Activated gamma-delta T cell treated with anti-CD3 and anti-CD28 coated beads, Interleukin-2, amount 50 U/mL, for 16 hours (primary cell): ENCODE results near the gene JSRP1.

ENCODE experiments used
- DNase-seq: peaks from one replicate; pipeline ENCODE4 v3.0.0-alpha.2; 2020; ENCODE audit warnings: low read depth

Gene JSRP1

GRCh38 chr19:2216361-2217225, 39.6 kb downstream of the JSRP1 start:
- no peak for DNase-seq

- DNase-seq, result no peak
These were observed 40.9 kb downstream of the JSRP1 start for GRCh38 chr19:2215281-2215751.

DNA sequence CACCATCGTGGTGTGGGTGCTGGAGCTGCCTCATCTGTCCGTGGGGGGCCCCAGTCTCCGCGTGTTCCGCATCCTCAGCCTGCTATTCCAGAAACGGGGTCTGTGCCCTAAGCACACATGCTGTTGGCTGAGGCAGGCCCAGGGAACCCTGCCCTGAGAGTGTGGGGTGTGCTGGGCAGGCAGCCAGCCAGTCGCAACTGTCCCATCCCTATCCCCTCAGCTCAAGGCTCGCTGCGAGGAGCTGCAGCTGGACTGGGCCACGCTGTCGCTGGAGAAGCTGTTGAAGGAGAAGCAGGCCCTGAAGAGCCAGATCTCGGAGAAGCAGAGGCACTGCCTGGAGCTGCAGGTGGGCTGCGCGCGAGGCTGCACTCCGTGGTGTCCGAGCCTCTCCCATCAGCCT, 42.0 kb downstream of the JSRP1 start:
- DNase-seq, result no peak

- DNase-seq, result no peak
These were observed 42.4 kb downstream of the JSRP1 start for GRCh38 chr19:2213799-2214198.

DNA sequence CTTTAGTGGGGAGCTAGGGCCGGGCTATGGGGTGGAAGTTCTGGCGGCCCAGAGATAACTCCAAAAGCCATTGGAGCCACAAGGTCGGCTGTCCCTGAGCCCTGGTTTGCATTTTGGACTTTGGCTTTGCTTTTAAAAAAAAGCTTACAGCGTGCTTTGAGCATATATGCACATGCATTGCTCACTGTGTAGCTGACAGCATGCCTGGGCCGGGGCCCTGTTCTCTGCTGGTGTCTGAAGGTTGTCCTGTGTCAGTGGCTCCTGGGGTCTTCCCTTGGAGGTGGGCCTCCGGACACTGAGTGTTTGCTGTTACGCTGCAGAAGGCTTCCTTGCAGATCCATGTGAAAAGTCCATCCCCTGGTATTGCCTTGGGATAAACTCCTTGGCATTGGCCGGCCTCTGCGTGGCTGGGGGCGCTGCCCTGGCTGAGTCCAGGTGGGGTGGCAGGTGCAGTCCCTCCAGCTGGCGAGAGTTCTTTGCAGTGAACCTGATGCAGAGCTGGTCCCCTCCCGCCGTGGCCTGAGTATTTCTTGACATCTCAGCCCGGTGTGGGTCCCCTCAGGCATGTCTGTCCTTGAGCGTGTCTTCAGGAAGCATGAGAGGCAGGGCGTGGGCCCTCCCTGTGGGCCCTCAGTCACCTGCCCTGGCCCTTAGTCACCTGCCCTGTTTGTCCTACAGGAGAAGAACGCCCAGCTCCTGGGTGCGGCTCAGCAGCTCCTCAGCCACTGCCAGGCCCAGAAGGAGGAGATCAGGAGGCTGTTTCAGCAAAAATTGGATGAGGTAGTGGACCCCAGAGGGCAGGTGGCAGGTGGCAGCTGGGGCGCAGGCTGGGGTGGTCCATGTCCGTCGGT, 43.1 kb downstream of the JSRP1 start:
- no peak for DNase-seq

GRCh38 chr19:2210987-2211740, 45.1 kb downstream of the JSRP1 start:
- no peak for DNase-seq

DNA sequence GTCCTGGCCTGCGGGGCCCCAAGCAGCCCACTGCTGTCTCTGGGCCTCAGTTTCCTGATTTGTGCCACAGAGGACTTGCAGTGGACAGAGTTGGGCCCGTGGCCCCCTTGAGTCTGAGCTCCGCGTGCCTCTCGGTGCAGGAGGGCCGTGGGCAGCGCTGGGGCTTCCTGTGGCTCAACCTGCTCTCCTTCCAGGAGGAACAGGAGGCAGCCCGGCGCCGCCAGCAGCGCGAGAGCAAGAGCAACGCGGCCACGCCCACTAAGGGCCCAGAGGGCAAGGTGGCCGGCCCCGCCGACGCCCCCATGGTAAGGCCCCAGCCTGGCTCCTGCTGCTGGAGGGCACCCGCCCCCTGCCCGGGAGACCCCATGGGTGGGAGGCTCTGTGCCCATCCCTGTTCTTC, 46.0 kb downstream of the JSRP1 start:
- DNase-seq, result no peak

DNA sequence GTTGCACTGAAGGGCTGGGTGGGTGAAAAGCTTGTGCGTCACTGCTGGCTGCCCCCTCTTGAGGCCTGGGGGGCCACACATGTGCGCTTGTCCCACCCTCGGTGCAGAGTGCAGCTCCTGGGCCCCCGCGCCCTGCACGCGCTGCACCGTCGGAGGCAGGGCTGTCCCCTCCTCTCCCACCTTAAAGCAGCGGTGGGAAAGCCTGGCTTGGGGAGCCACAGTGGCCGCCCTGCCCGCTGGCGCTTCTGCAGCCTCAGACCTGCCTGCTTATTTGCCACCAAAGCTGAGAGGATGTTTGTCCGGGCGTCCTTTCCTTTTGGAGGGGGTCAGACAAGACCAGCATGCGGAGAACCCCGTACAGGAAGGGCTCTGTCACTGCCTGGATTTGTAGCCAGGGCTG, 46.8 kb downstream of the JSRP1 start:
- no peak for DNase-seq

DNA sequence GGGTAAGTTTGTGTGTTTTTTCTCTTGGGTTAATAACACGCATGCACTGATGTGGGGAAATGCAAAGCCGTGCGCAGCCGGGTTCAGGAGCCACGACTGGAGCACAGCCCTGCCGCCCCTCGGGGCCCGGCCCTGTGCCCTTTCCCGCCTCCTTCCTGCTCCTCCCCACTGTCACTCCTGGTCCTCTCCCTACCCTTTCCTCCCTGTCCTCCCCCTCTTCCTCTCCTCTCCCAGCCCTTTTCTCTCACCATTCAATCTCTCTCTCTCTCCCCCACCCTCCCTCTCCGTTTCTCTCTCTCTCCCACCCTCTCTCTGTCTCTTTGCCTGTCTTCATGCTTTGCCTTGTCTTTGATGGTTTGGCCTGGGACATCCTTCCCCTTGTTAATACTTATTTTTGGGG, 47.2 kb downstream of the JSRP1 start:
- no peak for DNase-seq

- no peak for DNase-seq
These were observed 48.0 kb downstream of the JSRP1 start for GRCh38 chr19:2207991-2208860.

DNA sequence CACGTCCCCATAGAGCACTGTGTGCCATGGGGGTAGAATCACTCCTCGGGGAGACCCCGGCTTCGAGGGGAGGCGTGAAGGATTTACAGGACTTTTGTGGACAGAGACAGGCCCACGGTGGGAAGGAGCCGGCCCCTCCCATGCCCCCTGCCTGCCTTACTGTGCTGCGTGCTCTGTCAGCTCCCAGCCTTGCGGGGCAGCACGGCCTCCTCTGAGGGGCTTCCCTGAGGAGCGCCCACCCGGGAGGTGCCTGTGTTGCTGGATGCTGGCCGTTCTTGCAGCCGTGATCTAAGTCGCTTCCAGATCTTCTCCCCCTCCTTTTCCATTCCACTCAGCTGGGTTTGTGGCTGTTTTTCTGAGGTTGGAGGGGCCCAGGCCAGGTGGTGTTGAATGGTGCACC, 49.2 kb downstream of the JSRP1 start:
- DNase-seq, result no peak

DNA sequence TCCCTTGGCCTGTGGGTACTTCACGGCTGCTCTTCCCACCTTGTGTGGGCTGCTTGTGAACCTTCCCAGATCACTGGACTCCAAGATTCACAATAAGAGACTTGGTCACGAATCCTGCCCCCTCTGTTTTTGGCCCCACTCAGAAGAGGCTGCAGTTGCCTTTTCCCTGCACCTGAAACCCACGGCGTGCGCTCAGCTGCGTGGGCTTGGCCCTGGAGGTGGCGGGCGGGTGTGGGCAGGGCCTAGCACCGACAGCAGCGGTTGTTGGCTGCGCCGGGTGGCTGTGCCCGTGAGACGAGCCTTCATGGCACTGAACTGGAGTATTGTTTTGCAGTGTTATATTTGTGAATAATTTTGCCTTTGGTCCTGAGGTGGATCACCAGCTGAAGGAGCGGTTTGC, 53.9 kb downstream of the JSRP1 start:
- no peak for DNase-seq
